ENCODE measurements around the gene NECAB2.

NECAB2 gene

DNA sequence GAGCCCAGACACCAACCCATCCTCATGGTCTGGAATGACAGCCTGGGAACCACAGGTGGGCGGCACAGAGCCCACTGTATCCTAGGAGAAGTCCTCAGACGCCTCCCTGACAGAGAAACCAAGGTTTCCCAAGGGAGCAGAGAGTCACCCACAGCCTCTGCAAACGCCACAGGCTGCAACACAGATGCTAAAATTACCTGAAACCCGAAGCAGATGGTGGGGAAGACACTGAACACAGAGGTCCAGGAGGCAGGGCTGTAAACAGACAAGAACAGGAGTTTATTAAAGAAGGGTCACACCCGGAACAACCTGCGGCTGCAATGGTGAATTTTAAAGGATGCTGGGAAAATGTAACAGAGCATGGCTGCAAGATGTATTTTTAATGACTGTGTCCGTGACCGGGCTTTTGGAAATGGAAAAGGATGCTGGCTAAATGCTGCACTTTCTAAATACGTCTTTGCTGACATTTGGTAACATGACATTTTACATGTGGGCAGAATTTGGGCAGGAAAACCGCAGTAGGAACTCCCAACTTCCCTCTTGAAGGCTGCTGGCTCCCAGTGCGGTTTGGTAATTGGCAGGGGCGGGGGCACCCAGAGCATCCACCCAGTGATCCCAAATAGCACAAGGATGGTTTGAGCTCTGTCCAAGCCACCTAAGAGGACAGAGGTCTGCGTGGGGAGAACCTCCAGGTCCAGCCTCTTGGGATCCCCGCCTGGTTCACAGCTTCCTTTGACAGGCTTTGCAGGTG is 61.4 kb downstream of the NECAB2 start:
- no peak for DNase-seq

DNA sequence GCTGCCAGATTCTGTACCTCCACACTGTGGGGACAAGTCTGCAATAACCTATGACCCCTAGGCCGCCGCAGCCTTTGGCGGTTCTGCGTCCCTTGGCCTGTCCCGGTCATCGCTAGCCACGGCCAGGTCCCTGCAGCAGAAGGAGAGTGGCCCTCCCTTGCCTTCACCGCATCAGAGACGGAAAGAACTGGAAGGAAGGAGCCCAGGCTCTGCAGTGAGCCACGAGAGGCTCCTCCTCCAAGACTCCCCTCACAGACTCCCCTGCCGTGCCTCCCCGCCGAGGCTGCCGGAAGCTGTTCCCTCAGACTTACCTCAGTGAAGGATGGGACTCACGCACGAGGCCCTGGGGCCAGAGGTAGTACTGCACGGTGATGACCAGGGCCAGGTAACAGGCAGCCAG is 63.5 kb downstream of the NECAB2 start:
- no peak for DNase-seq

DNA sequence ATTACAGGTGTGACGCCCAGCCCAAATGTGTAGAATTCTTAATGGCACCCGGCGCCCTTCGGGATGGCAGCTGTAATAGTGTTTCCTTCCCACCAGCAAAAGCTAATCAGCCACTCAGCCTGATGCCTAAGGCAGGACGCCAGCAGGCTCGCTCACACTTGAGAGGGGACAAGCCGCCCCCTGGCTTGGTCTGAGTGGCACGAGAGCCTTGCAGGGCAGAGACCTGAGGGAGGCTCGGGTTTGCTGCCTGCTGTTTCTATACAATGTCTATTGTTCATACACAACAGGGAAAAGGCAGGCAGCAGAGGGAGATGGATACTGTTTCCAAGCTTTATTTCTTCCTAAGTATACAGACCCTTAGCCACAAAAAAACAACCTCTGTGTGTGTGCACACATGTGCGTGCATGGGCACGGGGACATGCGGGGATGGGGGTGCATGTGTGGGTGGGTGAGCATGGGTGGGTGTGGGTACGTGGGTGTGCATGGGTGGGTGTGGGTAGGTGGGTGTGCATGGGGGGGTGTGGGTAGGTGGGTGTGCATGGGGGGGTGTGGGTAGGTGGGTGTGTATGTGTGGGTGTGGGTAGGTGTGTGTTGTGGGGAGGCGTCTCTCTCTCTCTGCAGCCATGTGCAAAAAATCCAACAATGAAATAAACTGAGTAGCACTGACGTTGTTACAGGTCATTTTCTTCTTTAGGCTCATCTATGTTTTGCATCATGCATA is 64.6 kb downstream of the NECAB2 start:
- peak; percentile 73 for DNase-seq

DNA sequence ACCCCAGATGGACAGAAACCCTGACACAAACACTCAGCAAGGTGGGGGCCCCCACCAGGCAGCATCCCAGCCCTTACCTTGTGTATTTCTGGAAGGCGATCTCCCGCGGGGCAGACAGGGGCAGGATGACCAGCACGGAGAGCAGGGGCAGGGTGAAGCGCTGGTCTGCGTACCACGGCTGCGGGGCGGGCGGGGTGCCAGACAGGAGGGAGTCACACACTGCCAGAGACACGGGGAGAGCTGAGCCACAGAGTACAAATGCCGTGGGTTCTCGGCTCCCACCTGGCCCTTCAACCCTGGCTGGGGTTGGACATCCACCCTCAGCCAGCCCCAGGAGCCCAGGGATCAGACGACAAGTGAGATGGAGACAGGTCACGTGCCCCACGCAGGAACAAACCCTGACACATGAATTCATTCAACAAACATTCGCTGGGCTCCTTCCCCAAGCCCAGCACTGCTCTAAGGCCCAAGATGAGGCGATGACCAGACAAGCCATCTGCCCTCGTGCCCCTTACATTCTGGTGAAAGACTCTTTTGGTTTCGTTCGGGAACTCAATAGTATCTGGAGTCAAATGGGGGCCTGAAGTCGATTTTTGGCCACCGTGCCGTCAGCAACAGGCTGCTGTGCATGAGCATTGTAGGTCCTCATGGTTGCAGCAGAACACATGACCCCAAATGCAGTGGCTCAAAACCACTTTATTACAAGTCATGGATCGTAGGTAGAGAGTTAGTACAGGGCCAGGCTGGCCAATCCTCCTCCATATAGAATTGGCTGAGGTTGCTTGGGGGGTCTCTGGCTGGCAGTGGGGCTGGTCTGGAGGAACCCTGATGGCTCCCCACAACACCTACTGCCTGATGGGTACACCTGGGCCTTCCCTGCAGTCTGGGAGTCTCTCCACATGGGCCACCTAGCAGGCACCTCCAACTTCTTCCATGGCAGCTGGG is 65.5 kb downstream of the NECAB2 start:
- no peak for DNase-seq

DNA sequence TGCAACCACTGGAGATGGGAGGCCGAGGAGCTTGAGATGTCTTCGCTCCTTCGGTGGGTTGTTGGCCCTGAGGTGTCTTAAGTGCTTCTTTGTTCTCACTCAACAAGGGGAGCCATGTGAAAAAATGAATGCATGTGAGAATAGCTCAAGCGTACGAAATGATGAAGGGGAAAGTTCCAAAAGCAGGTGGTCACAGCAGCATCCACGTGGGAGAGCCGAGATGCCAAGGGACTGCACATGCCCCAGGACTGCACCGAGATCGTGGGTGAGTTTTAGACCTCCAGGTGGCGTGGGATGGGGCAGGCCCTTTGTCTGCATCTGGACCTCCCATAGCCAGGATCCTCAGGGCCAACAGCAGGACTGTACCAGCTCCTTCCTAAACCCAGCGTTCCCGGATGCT is 66.5 kb downstream of the NECAB2 start:
- DNase-seq = no peak

DNA sequence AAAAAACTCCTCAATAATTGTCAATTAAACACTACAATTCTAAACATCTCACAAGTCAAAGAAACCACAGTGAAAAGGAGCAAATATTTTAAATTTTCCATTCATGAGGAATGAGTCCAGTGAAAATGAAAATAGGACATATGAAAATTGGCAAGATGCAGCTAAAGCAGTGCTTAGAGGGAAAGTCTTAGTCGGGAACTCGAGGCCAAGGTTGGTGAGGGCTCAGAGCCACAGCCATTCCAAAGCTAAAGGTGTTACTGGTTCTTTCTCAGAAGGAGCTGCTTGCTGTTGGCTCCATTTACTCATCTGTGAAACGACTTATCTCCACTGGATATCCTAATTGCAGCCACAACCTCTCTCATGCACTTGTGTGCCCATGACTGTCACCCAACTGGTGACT is 68.1 kb downstream of the NECAB2 start:
- DNase-seq = no peak

DNA sequence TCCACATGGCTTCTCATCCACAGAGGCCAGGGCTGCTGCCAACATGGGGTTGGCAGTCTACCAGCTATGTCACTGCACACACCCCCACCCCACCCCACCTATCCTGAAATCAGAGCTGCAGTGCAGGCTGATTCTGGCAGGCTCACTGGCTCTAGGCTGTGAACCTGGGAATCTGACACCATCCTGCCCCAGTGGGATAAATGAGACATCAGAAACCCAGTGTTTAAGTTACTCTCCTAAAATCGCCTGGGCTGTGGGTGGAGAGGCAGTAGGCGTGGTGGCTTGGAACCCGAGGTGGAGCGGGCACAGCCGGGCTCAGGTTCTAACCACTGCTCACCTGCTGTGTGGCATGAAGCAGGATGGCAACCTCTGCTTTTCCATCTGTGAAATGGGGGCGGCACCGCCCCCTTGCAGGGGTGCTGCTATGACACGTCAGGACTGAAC is 69.0 kb downstream of the NECAB2 start:
- DNase-seq = no peak

DNA sequence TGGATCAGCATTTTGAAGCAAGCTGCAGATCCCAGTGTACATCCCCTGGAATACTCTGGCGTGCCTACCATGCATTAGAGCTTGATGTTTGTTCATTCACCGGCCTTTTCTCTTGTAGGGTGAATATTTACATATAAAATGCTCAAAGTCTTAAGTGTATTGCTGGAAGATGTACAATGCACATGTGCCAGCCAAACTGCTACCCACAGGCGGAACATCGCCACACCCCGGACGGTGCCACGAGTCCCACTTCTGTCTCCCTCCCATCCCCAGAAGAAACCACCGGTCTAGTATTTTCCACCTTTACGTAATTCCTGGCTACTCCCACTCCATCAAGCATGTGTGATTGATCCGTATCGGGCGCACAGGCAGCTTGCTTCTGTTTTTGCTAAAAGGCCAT is 70.4 kb downstream of the NECAB2 start:
- DNase-seq = no peak

DNA sequence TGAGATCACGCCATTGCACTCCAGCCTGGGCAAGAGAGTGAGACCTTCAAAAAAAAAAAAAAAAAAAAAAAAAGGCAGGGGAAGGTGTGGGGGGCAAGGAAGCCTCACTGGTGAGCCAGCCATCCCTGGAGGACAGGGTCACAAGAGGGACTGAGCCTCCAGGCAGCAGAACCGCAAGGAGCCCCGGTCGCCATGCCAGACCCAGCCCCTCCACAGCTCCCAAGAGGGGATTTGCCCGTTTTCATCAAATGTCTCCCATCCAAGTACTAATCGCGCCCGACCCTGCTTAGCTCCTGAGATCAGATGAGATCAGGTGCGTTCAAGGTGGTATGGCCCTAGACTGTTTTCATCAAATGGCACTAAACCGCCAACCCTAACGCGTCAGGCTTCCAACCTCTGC is 71.7 kb downstream of the NECAB2 start:
- DNase-seq = no peak

DNA sequence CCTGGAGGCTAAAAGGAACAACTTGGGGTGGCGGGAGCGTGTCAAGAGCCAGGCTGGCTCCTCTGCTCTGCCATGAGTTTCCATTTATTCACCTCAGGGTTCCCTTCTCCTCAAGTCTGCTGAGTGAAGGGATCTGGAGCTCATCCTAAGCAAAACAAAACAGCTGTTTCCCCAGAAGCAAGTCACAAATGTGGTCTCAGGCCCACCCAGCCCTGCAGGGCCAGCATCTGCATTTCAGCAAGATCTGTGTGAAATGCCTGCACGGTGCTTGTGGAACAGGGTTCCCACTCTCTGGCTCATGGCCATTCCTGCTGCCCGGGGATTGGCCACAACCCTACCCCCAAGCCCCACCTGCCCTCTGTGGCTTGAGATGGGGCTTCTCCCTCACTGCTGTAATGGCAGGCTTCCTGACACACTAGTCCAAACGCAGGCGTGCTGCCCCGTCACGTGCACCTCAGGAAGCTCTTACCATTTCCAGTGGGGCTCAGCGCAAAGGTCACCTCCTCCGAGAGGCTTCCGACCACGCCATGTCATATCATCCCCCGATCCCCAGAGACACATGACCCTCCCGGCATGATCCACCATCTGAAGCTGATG is 72.3 kb downstream of the NECAB2 start:
- DNase-seq = no peak

DNA sequence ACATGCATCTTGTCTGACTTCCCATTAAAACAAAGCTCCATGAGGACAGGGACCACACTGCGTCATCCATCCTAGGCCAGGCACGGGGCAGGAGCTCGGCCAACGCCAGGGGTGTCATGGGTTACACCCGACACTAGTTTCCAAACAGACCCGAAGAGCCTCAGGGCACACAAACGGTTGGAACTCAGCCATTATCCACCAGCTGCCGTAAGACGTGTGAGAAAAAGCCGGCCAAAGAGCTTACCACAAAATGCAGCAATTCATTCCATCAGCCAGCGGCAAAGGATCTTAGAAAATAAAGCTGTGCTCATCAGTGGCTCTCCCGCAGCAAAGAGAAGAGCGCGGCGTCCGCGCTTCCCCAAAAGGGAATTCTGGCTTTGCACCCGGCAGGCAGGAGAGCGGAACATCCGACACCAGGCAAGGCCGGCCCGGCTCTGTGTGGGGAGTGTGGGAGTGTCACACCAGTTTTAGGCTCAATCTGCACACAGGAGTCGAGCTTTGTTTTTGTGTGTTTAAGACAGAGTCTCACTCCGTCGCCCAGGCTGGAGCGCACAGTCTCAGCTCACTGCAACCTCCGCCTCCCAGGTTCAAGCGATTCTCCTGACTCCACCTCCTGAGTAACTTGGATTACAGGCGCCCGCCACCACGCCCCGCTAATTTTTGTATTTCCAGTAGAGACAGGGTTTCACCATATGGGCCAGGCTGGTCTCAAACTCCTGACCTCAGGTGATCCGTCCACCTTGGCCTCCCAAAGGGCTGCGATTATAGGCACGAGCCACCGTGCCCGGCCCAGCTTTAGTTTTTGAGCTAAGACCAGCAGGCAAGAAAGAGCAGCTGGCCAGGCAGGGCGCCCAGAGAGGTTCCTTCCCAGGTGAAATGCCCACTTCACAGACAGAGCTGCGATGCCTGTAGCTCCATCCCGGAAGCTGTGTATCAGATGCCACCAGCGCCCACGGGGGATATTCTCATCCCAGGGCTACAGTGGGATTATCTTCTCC is 73.1 kb downstream of the NECAB2 start:
- peak; percentile 62 for DNase-seq

DNA sequence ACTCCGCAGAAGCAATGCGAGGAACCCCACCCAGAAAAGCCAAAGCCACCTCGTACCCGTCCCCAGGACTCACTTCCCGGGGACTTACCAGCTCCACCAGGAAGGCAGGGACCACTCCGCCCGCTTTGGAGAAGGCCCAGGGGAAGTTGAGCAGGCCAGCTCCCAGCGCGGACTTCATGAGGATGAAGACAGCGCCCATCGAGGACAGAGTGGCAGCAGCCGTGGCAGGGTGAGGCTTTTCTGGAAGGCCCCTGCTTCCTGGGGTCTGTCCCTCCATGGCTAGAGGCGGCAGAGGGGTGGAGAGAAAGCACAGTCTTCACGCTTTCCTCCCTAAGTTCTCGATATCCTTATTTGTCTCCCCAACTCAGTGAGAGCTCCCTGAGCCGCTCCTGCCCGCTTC is 73.8 kb downstream of the NECAB2 start:
- no peak for DNase-seq

DNA sequence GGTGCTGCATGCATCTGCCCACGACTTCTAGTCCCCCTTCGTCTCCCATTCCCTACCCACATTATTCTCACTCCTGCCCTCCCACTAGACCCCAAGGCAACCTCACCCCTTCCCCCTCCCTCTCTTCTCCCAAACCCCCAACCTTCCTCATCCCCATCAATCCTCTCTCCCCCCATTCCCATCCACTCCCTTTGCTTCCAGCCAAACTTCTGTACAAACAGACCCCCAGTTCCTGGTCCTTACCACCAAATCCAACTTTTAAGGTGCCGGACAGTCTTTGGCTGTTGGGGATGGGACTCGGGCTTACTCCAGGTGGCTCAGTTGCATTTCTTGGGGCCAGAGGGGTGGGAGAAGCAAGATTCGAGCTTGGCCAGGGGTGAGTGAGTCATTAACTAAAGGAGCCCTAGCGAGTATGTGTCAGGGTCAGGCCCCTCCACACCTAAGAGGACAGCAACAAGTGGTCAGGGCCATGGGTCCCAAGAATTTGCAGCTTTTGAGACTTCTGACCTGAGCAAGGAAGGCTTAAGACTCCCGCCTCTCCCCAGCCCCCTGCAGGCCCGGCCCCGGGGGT is 74.3 kb downstream of the NECAB2 start, which contains the start of gene SLC38A8:
Gene SLC38A8, minus strand, starts transcription at position 488 of the 571 bp plus-strand sequence. CDS start 638 bp downstream, outside the sequence.
- no peak for DNase-seq

DNA sequence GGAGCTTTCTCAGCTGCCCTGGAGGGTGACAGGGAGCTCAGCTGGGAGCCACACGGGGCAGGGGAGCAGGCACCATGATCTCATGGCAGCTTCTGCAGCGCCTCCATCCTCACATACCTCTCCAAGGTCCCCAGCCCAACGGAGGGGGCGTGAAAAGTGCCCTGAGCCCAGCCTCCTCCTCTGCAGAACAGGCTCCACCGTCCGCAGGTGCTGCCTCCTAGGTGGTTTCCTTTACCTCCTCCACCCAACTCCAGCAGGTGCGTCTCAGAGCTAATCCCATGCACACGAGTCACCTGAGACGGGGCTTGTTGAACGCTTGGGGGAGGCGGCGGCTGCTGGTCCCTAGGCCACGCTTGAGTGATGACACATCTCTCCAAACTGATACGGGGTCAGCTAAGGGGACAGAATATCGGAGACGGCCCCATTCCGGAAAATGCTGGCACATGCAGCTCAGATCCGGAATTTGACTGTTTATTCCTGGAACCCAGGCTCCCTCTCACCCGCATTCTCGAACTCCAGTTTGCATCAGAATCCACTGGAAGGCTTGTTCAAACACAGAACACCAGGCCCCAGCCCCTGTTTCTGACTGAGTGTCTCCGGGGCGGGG is 74.9 kb downstream of the NECAB2 start:
- DNase-seq = no peak

DNA sequence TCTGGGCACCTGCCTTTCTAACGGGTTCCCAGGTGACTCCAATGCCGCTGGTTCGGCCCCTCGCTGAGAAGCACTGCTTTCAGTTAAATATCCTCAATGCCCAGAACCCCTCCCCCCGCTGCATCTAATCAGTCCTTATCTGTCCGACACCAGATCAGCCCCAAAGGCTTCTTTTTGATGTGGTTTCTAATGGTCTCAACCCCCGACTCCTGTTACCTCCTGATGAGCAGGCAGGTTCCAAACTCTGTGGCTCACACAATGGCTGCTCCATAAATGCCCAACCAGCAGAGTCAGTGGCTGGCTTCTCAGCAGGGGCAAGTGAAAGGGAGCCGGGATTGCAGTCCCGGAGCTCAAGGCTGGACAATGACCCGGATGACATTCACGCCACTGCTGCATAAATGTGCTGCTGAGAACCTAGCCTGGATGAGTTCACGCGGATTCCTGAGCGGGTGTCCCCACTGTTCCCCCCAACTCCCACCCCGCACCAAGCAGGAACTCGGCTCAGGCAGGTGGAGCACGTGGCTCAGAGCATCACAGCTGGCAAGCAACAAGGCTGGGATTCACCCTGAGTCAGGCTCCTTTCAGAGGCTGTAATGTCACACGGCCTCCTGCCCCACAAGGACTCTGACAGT is 75.6 kb downstream of the NECAB2 start:
- DNase-seq = peak; percentile 60

DNA sequence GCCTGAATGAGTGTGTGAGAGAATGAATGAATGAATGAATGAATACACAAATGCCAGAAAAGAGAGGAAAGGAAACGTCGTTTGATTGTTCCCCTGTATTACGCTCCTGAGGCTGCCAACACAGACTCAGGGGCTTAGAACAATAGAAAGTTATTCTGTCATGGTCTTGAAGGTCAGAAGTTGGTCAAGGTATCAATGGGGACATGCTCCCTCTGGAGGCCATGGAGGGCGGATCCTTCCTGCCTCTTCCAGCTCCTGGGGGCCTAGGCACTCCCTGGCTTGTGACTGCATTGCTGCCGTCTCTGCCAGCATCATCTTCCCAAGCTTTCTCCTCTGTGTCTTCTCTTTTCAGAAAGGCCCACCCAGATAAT is 76.1 kb downstream of the NECAB2 start:
- no peak for DNase-seq

DNA sequence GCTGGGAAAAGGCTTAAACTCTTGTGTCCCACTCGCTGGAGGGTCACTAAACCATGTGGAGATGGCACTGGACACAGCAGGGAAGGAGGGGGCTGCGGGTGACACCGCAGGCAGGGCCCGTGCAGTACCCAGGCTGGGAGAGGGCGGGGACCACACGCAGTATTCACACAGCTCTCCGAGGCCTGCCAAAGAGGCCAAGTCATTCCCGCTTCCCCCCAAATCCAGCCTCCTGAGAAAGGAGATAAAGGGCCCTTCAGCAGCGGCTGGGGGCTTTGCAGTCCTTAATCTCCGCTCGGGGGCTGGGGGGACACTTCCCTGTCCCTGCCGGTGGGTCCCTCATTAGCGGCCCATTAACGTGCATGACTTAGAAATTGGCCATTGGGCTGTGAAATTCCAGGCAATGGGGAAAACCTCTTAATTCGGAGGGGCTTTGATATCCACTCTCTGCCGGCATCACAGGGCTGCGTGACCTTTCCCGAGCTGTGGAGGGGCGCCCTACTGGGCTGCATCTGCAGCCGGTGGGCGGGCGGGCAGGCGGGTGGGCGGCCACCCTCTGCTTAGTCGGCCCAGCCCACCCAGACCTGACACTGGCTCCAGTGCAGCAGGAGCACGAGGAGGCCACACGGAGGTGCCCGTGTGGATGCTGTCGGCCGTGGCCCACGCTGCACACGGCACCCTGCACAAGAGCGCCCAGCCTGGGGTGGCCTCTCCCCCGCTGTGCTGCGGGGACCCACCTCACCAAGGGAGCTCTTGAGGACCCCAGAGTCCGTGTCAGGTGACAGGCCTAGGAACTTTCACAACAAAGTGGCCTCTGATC is 77.2 kb downstream of the NECAB2 start:
- DNase-seq = peak; percentile 95

DNA sequence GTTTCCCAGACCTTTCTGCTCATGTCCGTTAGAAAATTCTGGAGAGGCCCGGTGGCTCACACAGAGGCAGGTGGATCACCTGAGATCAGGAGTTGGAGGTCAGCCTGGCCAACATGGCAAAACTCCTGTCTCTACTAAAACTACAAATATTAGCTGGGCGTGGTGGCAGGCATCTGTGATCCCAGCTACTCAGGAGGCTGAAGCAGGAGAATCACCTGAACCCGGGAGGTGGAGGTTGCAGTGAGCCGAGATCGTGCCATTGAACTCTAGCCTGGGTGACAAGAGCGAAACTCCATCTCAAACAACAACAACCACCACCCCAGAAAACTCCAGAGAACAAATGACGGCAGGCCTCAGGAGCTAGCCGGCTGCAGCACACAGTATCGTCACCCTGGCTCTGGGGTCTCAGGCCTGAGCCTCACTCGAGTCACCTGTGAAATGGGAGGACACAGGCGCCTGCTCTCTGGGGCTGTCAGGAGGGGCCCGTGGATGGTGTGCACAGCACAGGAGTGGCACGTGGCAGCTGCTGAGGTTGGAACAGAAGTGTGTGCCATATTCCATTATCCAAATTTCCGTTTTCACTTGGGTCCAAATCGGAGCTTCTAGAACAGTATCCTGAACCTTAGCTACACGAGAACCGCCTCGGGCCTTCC is 77.9 kb downstream of the NECAB2 start:
- no peak for DNase-seq

DNA sequence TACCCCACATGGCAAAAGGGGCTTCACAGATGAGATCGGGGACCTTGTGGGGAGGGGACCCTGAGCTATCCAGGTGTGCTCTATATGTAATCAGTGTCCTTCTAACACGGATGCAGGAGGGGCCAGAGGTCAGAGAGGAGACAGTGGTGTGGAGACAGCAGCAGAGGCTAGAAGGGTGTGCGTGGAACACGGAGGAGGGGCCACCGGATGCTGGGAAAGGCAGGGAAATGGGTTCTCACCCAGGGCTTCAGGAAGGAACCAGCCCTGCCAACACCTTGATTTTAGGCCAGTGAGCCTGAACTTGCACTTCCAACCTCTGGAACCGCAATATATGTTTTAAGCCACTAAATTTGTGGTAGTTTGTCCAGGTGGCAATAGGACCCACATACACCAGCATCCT is 79.2 kb downstream of the NECAB2 start:
- DNase-seq = no peak
